H9 (cell line): ENCODE data around the gene RBM34. TPM values are rescaled to one million over a fixed set of nuclear protein-coding genes. Genes with fewer than 3 reads are reported as not detected.
"Not testable (repeated sequence)": the region's sequence is repeated elsewhere in the genome, so short reads cannot be mapped to it uniquely, and the experiment has no call there.

ENCODE experiments used
- DNase-seq: peaks from one replicate; pipeline ENCODE4 v3.0.0-alpha.2; 2017
- H2AFZ ChIP-seq: one replicate; pipeline ENCODE4 v1.6.1; 2013; ENCODE audit warnings: mild to moderate bottlenecking, low read length, control low read depth, moderate library complexity
- H2AK5ac ChIP-seq: 2 replicates; pipeline ENCODE4 v1.6.1; 2013; ENCODE audit warnings: low read length, control low read depth, mixed read lengths; ENCODE audit not compliant: insufficient read length
- H2BK120ac ChIP-seq: one replicate; pipeline ENCODE4 v1.6.1; 2013; ENCODE audit warnings: low read depth, mild to moderate bottlenecking, low read length, control low read depth, inconsistent platforms; ENCODE audit not compliant: poor library complexity, severe bottlenecking
- H2BK12ac ChIP-seq: 2 replicates; pipeline ENCODE4 v1.6.1; 2013; ENCODE audit warnings: low read length, control low read depth, mixed read lengths, low read depth; ENCODE audit not compliant: insufficient read length
- H2BK15ac ChIP-seq: 2 replicates; pipeline ENCODE4 v1.6.1; 2013; ENCODE audit warnings: low read depth, low read length, control low read depth
- H2BK20ac ChIP-seq: one replicate; pipeline ENCODE4 v1.6.1; 2013; ENCODE audit warnings: low read depth, mild to moderate bottlenecking, low read length, control low read depth, inconsistent platforms; ENCODE audit not compliant: poor library complexity, severe bottlenecking
- H2BK5ac ChIP-seq: 2 replicates; pipeline ENCODE4 v1.6.1; 2013; ENCODE audit warnings: low read length, control low read depth, mixed read lengths; ENCODE audit not compliant: insufficient read length
- H3K14ac ChIP-seq: 2 replicates; pipeline ENCODE4 v1.6.1; 2013; ENCODE audit warnings: low read length, control low read depth; ENCODE audit not compliant: insufficient read depth
- H3K18ac ChIP-seq: 2 replicates; pipeline ENCODE4 v1.6.1; 2013; ENCODE audit warnings: low read depth, mild to moderate bottlenecking, mixed read lengths, low read length, control low read depth; ENCODE audit not compliant: insufficient read length
- H3K23ac ChIP-seq: 2 replicates; pipeline ENCODE4 v1.6.1; 2013; ENCODE audit warnings: low read length, control low read depth, mixed read lengths, low read depth; ENCODE audit not compliant: insufficient read length
- H3K23me2 ChIP-seq: 2 replicates; pipeline ENCODE4 v1.6.1; 2013; ENCODE audit warnings: low read depth, mild to moderate bottlenecking, mixed read lengths, low read length, control low read depth; ENCODE audit not compliant: insufficient read length, poor library complexity, severe bottlenecking
- H3K27ac ChIP-seq: 2 replicates; pipeline ENCODE4 v1.5.1; 2013; ENCODE audit warnings: low read length, control low read depth, mixed read lengths, low read depth; ENCODE audit not compliant: insufficient read length
- H3K27me3 ChIP-seq: 2 replicates; pipeline ENCODE4 v1.6.1; 2013; ENCODE audit warnings: low read length, control low read depth, inconsistent platforms; ENCODE audit not compliant: insufficient read depth
- H3K4ac ChIP-seq: 2 replicates; pipeline ENCODE4 v1.6.1; 2013; ENCODE audit warnings: low read depth, mild to moderate bottlenecking, control low read depth, inconsistent platforms, low read length, moderate library complexity
- H3K4me1 ChIP-seq: 2 replicates; pipeline ENCODE4 v1.6.1; 2013; ENCODE audit warnings: low read length, control low read depth, inconsistent platforms; ENCODE audit not compliant: insufficient read depth
- H3K4me2 ChIP-seq: 2 replicates; pipeline ENCODE4 v1.6.1; 2013; ENCODE audit warnings: low read length, control low read depth, mixed read lengths; ENCODE audit not compliant: insufficient read length, insufficient read depth
- H3K56ac ChIP-seq: 2 replicates; pipeline ENCODE4 v1.6.1; 2013; ENCODE audit warnings: low read depth, mild to moderate bottlenecking, mixed read lengths, low read length, control low read depth; ENCODE audit not compliant: insufficient read length
- H3K79me1 ChIP-seq: 2 replicates; pipeline ENCODE4 v1.6.1; 2013; ENCODE audit warnings: low read depth, mild to moderate bottlenecking, moderate library complexity, low read length, control low read depth, inconsistent platforms; ENCODE audit not compliant: insufficient read depth, poor library complexity, severe bottlenecking
- H3K79me2 ChIP-seq: 2 replicates; pipeline ENCODE4 v1.6.1; 2013; ENCODE audit warnings: low read length, control low read depth, inconsistent platforms; ENCODE audit not compliant: insufficient read depth
- H3K9ac ChIP-seq: 2 replicates; pipeline ENCODE4 v1.6.1; 2013; ENCODE audit warnings: low read length, control low read depth, mixed read lengths; ENCODE audit not compliant: insufficient read length; ENCODE audit errors: extremely low read depth
- H3K9me3 ChIP-seq: one replicate; pipeline ENCODE4 v1.6.1; 2013; ENCODE audit warnings: low read depth, low read length, inconsistent platforms; ENCODE audit not compliant: control insufficient read depth
- H3T11ph ChIP-seq: one replicate; pipeline ENCODE4 v1.6.1; 2013; ENCODE audit warnings: mild to moderate bottlenecking, low read length, control low read depth, inconsistent platforms
- H4K20me1 ChIP-seq: one replicate; pipeline ENCODE4 v1.6.1; 2013; ENCODE audit not compliant: control insufficient read depth, insufficient read length, insufficient read depth
- H4K5ac ChIP-seq: 2 replicates; pipeline ENCODE4 v1.6.1; 2013; ENCODE audit warnings: low read depth, mild to moderate bottlenecking, mixed read lengths, low read length, control low read depth; ENCODE audit not compliant: insufficient read length
- H4K8ac ChIP-seq: replicated peaks from 2 replicates; pipeline ENCODE4 v1.6.1; 2013; ENCODE audit warnings: low read length, control low read depth, mixed read lengths, low read depth; ENCODE audit not compliant: insufficient read length
- H4K91ac ChIP-seq: 2 replicates; pipeline ENCODE4 v1.6.1; 2013; ENCODE audit warnings: low read depth, mild to moderate bottlenecking, moderate library complexity, mixed read lengths, low read length, control low read depth; ENCODE audit not compliant: insufficient read length
- H3K27ac Mint-ChIP-seq, 3 experiments: 2 replicates in 2 of 3; 3 replicates in 1 of 3; pipeline ENCODE4 v1.8.0; 2020 to 2021; ENCODE audit warnings: mixed read lengths in 3 of 3, mild to moderate bottlenecking in 1 of 3, moderate library complexity in 1 of 3
- H3K27me3 Mint-ChIP-seq: 2 replicates; pipeline ENCODE4 v1.8.0; 2021; ENCODE audit warnings: low read depth, mild to moderate bottlenecking, moderate library complexity, mixed read lengths
- H3K36me3 Mint-ChIP-seq, 3 experiments: 2 replicates in 2 of 3; 3 replicates in 1 of 3; pipeline ENCODE4 v1.8.0; 2020 to 2021; ENCODE audit warnings: low read depth in 3 of 3, mixed read lengths in 3 of 3; ENCODE audit not compliant: insufficient read depth in 1 of 3
- H3K4me1 Mint-ChIP-seq, 2 experiments: 2 replicates each; pipeline ENCODE4 v1.8.0; 2020; ENCODE audit warnings: mixed read lengths in 2 of 2
- H3K4me3 Mint-ChIP-seq, 2 experiments: 2 replicates in 1 of 2; 3 replicates in 1 of 2; pipeline ENCODE4 v1.8.0; 2020 to 2021; ENCODE audit warnings: mild to moderate bottlenecking in 2 of 2, mixed read lengths in 2 of 2, moderate library complexity in 1 of 2
- H3K9me3 Mint-ChIP-seq, 2 experiments: 2 replicates in 1 of 2; 3 replicates in 1 of 2; pipeline ENCODE4 v1.8.0; 2020; ENCODE audit warnings: mild to moderate bottlenecking in 2 of 2, mixed read lengths in 2 of 2, moderate library complexity in 1 of 2
- WGBS: extraction: QIAGEN DNeasy Blood & Tissue Kit; methylation state at CpG from one replicate; pipeline ENCODE4 v1.1.7; 2013; ENCODE audit warnings: missing lambda C conversion rate, low lambda C conversion rate, mixed read lengths; ENCODE audit not compliant: insufficient read length; ENCODE audit errors: extremely low coverage; 5-methylcytosine and 5-hydroxymethylcytosine counted together
- total RNA-seq: library from RNA; stranded (reverse); gene quantifications from 2 replicates; pipeline ENCODE4 v1.2.1, GENCODE V29; 2021

The RBM34 gene
- total RNA-seq, 1 experiment from 2014 or later: 121 TPM

GRCh38 chr1:235159284-235159683 is 1.8 kb downstream of the RBM34 start:
- not testable (repeated sequence) for H2AK5ac ChIP-seq, H3K14ac ChIP-seq, H3K23ac ChIP-seq, H3T11ph ChIP-seq, H2AFZ ChIP-seq, H3K27ac ChIP-seq, H2BK15ac ChIP-seq, H3K79me1 ChIP-seq, H4K91ac ChIP-seq, H2BK5ac ChIP-seq, H4K8ac ChIP-seq, H3K4me1 ChIP-seq, H3K18ac ChIP-seq, H3K4me2 ChIP-seq, H3K27me3 ChIP-seq, H3K27ac Mint-ChIP-seq, H3K27me3 Mint-ChIP-seq, H4K20me1 ChIP-seq, H3K9ac ChIP-seq, H2BK12ac ChIP-seq, H3K4ac ChIP-seq, H4K5ac ChIP-seq, H3K23me2 ChIP-seq, H3K56ac ChIP-seq, H2BK20ac ChIP-seq, DNase-seq, H3K9me3 ChIP-seq, H2BK120ac ChIP-seq, H3K79me2 ChIP-seq, H3K9me3 Mint-ChIP-seq
- WGBS: no CpG with 5 or more reads among the region's 9 CpGs
- Mint-ChIP-seq H3K36me3 (peaks cover 13 to 28% (median 18%) of the 10 kb centered on the region in 3 experiments), H3K4me3 (peak overlapping the region; percentile 13 to 99; a peak in 2 of 5 replicates), H3K4me1 (peaks cover 6 to 13% of the 10 kb centered on the region in 2 experiments)
